K562 (cell line): Measurements from ENCODE around the gene NACA. TPM values are rescaled to one million over a fixed set of nuclear protein-coding genes. Genes with fewer than 3 reads are reported as not detected.

Experiments used
- BCOR ChIP-seq: fragments of 450-650 bp; IDR thresholded peaks from 2 replicates; pipeline ENCODE4 v1.6.1; 2016
- BRF1 ChIP-seq: IDR thresholded peaks from 3 replicates; pipeline ENCODE4 v1.6.1; 2011; ENCODE audit warnings: borderline replicate concordance, mild to moderate bottlenecking; ENCODE audit not compliant: insufficient read length; ENCODE audit errors: extremely low read depth
- CCNT2 ChIP-seq: IDR thresholded peaks from 2 replicates; pipeline ENCODE4 v1.6.1; 2011; ENCODE audit warnings: borderline replicate concordance, low read depth, mild to moderate bottlenecking, moderate library complexity, mixed read lengths, low read length; ENCODE audit not compliant: insufficient read length; ENCODE audit errors: extremely low read depth
- ETV6 ChIP-seq, 3 experiments: fragments of 150-350 bp in 1 of 3; sonication (generic) in 1 of 3; formaldehyde crosslinking in 1 of 3; IDR thresholded peaks; 2 replicates each; pipeline versions ENCODE4 v1.6.1 to v1.8.0; 2014 to 2022; ENCODE audit warnings: borderline replicate concordance in 2 of 3, low read depth in 2 of 3, antibody characterized with exemption in 1 of 3, low read length in 1 of 3, mild to moderate bottlenecking in 1 of 3, missing genetic modification reagents in 1 of 3
- FOXK1 ChIP-seq: sonication (generic); formaldehyde crosslinking; IDR thresholded peaks from 2 replicates; pipeline ENCODE4 v1.8.0; 2022; ENCODE audit warnings: missing genetic modification reagents, mild to moderate bottlenecking, borderline replicate concordance
- GTF2E2 ChIP-seq: fragments of 200-800 bp; sonication (Bioruptor generic); IDR thresholded peaks from 2 replicates; pipeline ENCODE4 v1.6.1; 2016; ENCODE audit warnings: missing genetic modification characterization, missing compliant biosample characterization
- HNRNPL ChIP-seq: fragments of 200-400 bp; formaldehyde crosslinking; IDR thresholded peaks from 2 replicates; pipeline ENCODE4 v1.6.1; 2017; ENCODE audit warnings: low read depth, mild to moderate bottlenecking, low read length
- IFI16 ChIP-seq: fragments of 250-450 bp; sonication (Bioruptor Pico); IDR thresholded peaks from 2 replicates; pipeline ENCODE4 v2.1.2; 2022; ENCODE audit warnings: mild to moderate bottlenecking, inconsistent platforms
- LARP7 ChIP-seq: fragments of 450-650 bp; IDR thresholded peaks from 2 replicates; pipeline ENCODE4 v1.6.1; 2016
- MAFG ChIP-seq: fragments of 450-650 bp; conservative IDR thresholded peaks from 2 replicates; pipeline ENCODE4 v1.6.1; 2016; ENCODE audit warnings: missing genetic modification characterization, missing compliant biosample characterization
- MED1 ChIP-seq: sonication (generic); formaldehyde crosslinking; IDR thresholded peaks from 2 replicates; pipeline ENCODE4 v1.8.1; 2023; ENCODE audit warnings: missing genetic modification reagents, borderline replicate concordance
- NFE2 ChIP-seq: IDR thresholded peaks from 2 replicates; pipeline ENCODE4 v1.6.1; 2014; ENCODE audit warnings: antibody characterized with exemption, low read depth
- PRPF4 ChIP-seq: fragments of 200-400 bp; formaldehyde crosslinking; IDR thresholded peaks from one replicate; pipeline ENCODE4 v1.6.1; 2017; ENCODE audit warnings: low read length, low read depth, mild to moderate bottlenecking; ENCODE audit not compliant: insufficient read depth, poor library complexity, severe bottlenecking
- RBBP5 ChIP-seq: fragments of 200-600 bp; sonication (generic); IDR thresholded peaks from 2 replicates; pipeline ENCODE4 v1.6.1; 2012; ENCODE audit warnings: borderline replicate concordance, mild to moderate bottlenecking, low read length, control low read depth, inconsistent platforms; ENCODE audit not compliant: insufficient read depth, poor library complexity, severe bottlenecking
- RNF2 ChIP-seq: sonication (generic); IDR thresholded peaks from 2 replicates; pipeline ENCODE4 v1.6.1; 2016
- SMARCB1 ChIP-seq: IDR thresholded peaks from 2 replicates; pipeline ENCODE4 v1.6.1; 2011; ENCODE audit warnings: improper control_type of control experiment, low read depth; ENCODE audit not compliant: insufficient read length
- ZKSCAN8 ChIP-seq: fragments of 200-800 bp; sonication (Bioruptor generic); IDR thresholded peaks from 2 replicates; pipeline ENCODE4 v1.6.1; 2016; ENCODE audit warnings: missing genetic modification characterization, missing compliant biosample characterization
- ZNF197 ChIP-seq: fragments of 200-800 bp; sonication (Bioruptor generic); IDR thresholded peaks from 2 replicates; pipeline ENCODE4 v1.6.1; 2016; ENCODE audit warnings: low read depth, missing genetic modification characterization, missing compliant biosample characterization
- ZNF551 ChIP-seq: fragments of 250-450 bp; sonication (Bioruptor Pico); IDR thresholded peaks from 2 replicates; pipeline ENCODE4 v1.5.0; 2021; ENCODE audit warnings: mild to moderate bottlenecking, moderate library complexity
- ZNF589 ChIP-seq: fragments of 200-800 bp; sonication (Bioruptor generic); IDR thresholded peaks from 2 replicates; pipeline ENCODE4 v1.6.1; 2016; ENCODE audit warnings: low read depth, missing genetic modification characterization, missing compliant biosample characterization
- polyA plus RNA-seq, 8 experiments: library from polyadenylated mRNA; depleted of rRNA in 4 of 8; stranded (reverse) in 5 of 8; unstranded in 3 of 8; fragments of >200 nt; fragmentation: Nextera tagmentation in 2 of 8; fragmentation: Illumina TruSeq in 1 of 8; extraction: Ambion mirVana in 2 of 8; extraction: Trizol in 1 of 8; gene quantifications; 2 replicates each; pipeline versions ENCODE4 v1.2.1 to v1.2.3, GENCODE V29; 2011 to 2014; ENCODE audit warnings: inconsistent platforms in 1 of 8, missing spikeins in 1 of 8
- total RNA-seq, 7 experiments: library from RNA; depleted of rRNA in 6 of 7; stranded (reverse); fragments of >200 nt in 6 of 7; fragmentation: Illumina TruSeq in 2 of 7; extraction: Trizol in 2 of 7; gene quantifications; 2 replicates each; pipeline versions ENCODE4 v1.2.1 to v1.2.3, GENCODE V29; 2011 to 2021; ENCODE audit warnings: low replicate concordance in 1 of 7
- TF ChIP-seq, protein P1 (sequence below): fragments of 250-450 bp; sonication (Bioruptor Pico); IDR thresholded peaks from 2 replicates; pipeline ENCODE4 v1.4.0; 2020; ENCODE audit warnings: borderline replicate concordance
- TF ChIP-seq, protein P2 (sequence below), 2 experiments: fragments of 450-650 bp in 1 of 2; sonication (generic) in 1 of 2; formaldehyde crosslinking in 1 of 2; IDR thresholded peaks in 1 of 2; conservative IDR thresholded peaks in 1 of 2; 2 replicates each; pipeline versions ENCODE4 v1.6.1 to v1.8.1; 2016 to 2023; ENCODE audit warnings: mild to moderate bottlenecking in 2 of 2, moderate library complexity in 2 of 2, inconsistent platforms in 1 of 2, missing genetic modification reagents in 1 of 2
- TF ChIP-seq, protein P3 (sequence below): fragments of 450-650 bp; conservative IDR thresholded peaks from 2 replicates; pipeline ENCODE4 v1.6.1; 2016; ENCODE audit warnings: missing genetic modification characterization, low read depth, mild to moderate bottlenecking, control low read depth, missing compliant biosample characterization

NACA gene
- total and polyA plus RNA-seq, 9 of the 15 experiments (the other 6 are each of a cell fraction or from before 2014, with no cell fraction given): 1,030 to 2,416 (median 1,645) TPM

DNA sequence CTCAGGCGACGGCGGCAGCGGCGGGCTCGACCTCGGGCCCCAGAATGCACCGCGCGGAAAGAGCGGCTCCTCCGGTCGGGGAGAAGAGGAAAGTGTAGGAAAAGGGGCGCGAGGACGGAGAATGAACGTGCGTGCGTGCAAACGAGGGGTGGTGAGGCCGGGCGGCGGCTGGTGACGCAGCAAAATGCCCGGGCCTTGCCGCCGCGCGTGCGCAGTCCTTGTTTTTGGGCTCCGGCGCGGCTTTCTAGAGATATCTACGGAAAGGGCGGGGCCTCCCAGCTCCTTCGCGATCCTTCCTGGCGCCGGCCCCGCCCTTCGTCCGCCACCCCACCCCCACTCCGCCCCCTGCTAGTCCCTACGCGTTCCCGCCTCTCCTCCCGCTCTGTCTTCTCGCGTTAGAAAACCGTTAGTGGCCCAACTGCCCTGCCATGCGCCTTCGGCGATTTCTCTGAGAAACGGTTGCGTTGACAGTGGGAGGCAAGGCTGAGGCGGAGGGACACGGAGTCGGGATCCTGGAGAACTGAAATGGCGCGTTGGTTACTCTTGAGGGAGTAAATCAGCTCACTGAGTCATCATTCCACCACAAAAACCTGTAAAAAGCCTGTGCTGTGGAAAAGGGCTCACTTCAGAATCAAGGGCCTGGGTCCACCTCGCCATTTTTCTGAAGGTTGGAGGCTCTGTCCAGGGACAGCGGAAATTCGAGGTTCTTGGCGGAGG lies 36.8 kb downstream of the NACA start, which contains the start of gene PTGES3 (continued):
- TF ChIP-seq, protein P1, sequence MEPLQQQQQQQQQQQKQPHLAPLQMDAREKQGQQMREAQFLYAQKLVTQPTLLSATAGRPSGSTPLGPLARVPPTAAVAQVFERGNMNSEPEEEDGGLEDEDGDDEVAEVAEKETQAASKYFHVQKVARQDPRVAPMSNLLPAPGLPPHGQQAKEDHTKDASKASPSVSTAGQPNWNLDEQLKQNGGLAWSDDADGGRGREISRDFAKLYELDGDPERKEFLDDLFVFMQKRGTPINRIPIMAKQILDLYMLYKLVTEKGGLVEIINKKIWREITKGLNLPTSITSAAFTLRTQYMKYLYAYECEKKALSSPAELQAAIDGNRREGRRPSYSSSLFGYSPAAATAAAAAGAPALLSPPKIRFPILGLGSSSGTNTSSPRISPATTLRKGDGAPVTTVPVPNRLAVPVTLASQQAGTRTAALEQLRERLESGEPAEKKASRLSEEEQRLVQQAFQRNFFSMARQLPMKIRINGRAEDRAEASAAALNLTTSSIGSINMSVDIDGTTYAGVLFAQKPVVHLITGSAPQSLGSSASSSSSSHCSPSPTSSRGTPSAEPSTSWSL (CRISPR knock-in tag): no peak
- TF ChIP-seq, protein P2, sequence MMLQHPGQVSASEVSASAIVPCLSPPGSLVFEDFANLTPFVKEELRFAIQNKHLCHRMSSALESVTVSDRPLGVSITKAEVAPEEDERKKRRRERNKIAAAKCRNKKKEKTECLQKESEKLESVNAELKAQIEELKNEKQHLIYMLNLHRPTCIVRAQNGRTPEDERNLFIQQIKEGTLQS (IDR thresholded peaks at IDR 0.05): peak; percentile 63; the same call in 1 of the 2 replicates
- TF ChIP-seq, protein P2 (CRISPR knock-in tag; conservative IDR thresholded peaks at IDR 0.05): peak; percentile 83
- TF ChIP-seq PRPF4 (no peak), NFE2 (peak; percentile 98), RNF2 (no peak; the same call in 1 of the 2 replicates), ZNF589 (CRISPR knock-in tag) (0 out of 2 replicates have a peak, but pooled peaks have one; percentile 86), MAFG (peak; percentile 94), FOXK1 (CRISPR knock-in tag) (no peak), IFI16 (CRISPR knock-in tag) (no peak), ZNF551 (CRISPR knock-in tag) (no peak), HNRNPL (0 out of 2 replicates have a peak, but pooled peaks have one; percentile 43), SMARCB1 (no peak), BRF1 (no peak), BCOR (no peak), GTF2E2 (peak; percentile 97), RBBP5 (peak; percentile 71), CCNT2 (peak; percentile 82), ZKSCAN8 (CRISPR knock-in tag) (no peak), ETV6 (IDR thresholded peaks at IDR 0.05; ENCODE audit: borderline replicate concordance in 1 of 2, low read depth in 2 of 2, low read length in 1 of 2) (no peak; a peak in 1 of 4 replicates), ETV6 (CRISPR knock-in tag; IDR thresholded peaks at IDR 0.05; ENCODE audit: borderline replicate concordance) (no peak), ZNF197 (CRISPR knock-in tag) (no peak), MED1 (CRISPR knock-in tag) (no peak), LARP7 (0 out of 2 replicates have a peak, but pooled peaks have one; percentile 52)
- TF ChIP-seq, protein P3, sequence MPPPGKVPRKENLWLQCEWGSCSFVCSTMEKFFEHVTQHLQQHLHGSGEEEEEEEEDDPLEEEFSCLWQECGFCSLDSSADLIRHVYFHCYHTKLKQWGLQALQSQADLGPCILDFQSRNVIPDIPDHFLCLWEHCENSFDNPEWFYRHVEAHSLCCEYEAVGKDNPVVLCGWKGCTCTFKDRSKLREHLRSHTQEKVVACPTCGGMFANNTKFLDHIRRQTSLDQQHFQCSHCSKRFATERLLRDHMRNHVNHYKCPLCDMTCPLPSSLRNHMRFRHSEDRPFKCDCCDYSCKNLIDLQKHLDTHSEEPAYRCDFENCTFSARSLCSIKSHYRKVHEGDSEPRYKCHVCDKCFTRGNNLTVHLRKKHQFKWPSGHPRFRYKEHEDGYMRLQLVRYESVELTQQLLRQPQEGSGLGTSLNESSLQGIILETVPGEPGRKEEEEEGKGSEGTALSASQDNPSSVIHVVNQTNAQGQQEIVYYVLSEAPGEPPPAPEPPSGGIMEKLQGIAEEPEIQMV (tag): no peak
